ENCODE data around the gene RPS19. TPM values are rescaled to one million over a fixed set of nuclear protein-coding genes. Genes with fewer than 3 reads are reported as not detected.
"Not testable (repeated sequence)": the region's sequence is repeated elsewhere in the genome, so short reads cannot be mapped to it uniquely, and the experiment has no call there.

RPS19 gene
- total RNA-seq, 1 donor from 2014 or later: 898 TPM

DNA sequence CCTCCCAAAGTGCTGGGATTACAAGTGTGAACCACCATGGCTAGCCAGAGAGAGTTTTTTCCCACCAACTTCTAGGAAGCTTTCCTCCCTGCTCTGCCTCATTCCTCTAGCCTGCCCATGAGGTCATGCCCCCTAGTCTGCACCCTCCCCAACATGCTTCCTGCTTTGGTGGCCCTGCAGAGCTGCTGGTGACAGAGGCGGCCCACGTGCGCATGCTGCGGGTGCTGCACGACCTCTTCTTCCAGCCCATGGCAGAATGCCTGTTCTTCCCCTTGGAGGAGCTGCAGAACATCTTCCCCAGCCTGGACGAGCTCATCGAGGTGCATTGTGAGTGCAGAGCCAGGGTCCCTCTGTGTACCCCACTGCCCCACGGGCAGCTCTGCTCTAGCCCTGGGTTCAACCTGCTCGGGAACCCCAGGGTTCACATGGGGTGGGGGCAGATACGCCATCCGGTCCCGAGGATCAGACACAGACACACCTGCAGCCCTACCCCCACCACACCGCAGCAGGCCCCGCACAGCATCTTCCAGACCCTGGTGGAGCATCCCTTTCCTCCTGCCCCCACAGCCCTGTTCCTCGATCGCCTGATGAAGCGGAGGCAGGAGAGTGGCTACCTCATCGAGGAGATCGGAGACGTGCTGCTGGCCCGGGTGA lies 41.8 kb downstream of the RPS19 start:
- no peak for DNase-seq

DNA sequence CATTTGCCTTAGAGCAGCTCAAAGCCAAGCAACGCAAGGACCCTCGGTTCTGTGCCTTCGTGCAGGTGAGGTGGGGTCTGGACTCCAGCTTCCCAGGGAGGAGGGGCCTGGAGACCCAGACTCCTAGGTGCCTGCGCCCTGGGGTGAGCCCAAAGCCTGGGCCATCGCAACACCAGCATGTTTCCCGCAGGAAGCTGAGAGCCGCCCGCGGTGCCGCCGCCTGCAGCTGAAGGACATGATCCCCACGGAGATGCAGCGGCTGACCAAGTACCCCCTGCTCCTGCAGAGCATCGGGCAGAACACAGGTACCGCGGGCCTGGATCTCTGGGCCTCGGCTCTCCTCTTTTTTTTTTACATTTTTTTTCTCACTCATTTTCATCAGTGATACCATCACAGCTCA lies 42.5 kb downstream of the RPS19 start:
- no peak for DNase-seq

DNA sequence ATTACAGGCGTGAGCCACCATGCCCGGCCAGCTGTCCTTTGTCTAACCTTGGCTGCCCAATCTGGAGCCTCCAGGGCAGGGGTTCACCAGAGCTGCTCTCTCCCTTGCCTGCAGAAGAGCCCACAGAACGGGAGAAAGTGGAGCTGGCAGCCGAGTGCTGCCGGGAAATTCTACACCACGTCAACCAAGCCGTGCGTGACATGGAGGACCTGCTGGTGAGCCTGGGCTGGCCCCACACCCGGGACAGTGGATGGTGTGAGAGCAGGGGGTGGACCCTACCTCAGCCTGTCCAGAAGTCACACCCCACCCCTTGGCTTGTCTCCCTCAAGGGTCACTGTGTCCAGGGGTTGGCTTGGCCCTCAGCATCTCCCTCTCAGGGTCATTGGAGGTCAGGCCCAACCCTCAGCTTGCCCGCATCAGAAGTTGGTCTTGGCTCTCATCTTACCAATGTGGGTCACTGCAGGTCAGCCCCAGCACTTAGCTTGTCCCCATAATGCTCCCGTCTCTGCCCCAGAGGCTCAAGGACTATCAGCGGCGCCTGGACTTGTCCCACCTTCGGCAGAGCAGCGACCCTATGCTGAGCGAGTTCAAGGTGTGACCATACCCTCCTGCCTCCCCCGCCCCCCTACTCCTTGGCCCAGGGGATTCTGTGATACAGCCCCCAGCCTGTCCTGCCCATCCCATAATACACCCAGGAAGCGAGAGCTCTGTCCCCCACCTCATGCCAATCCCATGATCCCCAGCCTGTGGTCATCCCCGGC lies 43.3 kb downstream of the RPS19 start:
- no peak for DNase-seq

DNA sequence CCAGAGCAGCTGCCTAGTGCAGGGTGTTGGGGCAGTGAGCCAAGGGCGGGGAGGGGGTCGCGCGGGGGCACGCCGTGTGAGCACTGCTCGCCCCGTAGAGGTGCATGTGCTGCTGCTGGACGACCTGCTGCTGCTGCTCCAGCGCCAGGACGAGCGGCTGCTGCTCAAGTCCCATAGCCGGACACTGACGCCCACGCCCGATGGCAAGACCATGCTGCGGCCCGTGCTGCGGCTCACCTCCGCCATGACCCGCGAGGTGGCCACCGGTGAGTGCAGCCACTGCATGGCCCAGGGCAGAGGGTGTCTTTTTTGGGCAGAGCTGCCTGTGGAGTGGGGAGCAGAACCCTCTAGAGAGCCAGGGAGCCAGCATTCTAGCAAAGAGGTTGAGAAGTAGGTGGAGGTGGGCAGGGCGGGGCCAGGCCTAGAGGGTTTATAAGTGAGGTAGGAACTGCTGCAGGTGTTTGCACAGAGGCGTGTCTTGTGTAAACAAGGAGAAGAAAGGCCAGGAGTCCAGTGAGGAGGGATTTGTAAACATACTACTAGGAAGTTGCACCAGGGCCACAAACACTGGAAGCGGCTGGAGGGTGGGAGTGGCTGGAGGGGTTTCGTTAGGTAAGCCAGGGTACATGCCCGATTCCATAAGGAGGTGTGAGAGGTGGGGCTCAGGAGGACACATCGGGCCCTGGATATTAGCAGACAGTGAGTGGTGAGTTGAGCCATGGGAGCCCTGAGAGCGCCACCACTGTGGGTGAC lies 44.2 kb downstream of the RPS19 start:
- DNase-seq: no peak

DNA sequence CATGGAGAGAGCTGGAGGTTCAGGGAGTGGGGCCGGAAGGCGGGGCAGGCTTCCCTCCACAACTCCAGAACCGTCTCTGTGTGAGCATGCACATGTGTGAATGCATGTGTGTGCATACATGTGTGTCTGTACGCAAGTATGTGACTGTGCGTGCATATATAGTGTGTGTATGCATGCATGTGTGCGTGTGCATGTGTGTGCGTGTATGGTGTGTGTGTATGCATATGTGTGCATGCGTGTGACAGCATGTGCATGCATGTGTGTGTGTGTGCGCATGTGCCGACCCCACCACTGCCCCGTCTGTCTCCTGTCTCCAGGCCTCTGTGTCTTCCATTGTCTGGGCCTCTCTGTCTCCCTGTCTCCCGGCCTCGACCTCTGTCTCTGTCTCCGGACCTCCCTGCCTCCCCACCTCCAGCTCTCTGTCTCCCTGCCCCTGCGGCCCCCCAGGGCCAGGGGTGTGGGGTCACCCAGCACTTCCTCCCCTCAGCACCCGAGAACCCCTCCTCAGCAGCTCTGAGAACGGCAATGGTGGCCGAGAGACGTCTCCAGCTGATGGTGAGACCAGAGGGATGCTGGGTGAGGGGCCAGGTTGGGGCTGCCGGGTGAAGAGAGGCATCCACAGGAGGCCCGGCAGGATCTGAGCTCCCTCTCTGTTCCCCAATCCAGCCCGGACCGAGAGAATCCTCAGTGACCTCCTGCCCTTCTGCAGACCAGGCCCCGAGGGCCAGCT lies 45.4 kb downstream of the RPS19 start:
- no peak for DNase-seq

DNA sequence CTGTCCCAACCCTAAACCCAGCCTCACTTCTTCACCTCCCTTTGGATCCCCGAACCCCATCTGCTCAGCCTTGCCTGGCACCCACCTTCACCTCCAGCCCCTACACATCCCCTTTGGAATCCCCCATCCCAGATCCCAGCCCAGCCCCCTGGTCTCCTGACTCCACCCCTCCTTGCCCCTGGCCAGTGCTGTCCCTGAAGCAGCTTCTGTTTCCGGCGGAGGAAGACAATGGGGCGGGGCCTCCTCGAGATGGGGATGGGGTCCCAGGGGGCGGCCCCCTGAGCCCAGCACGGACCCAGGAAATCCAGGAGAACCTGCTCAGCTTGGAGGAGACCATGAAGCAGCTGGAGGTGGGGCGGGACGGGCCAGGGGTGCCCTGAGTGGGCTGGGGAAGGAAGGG lies 46.2 kb downstream of the RPS19 start:
- DNase-seq: no peak

DNA sequence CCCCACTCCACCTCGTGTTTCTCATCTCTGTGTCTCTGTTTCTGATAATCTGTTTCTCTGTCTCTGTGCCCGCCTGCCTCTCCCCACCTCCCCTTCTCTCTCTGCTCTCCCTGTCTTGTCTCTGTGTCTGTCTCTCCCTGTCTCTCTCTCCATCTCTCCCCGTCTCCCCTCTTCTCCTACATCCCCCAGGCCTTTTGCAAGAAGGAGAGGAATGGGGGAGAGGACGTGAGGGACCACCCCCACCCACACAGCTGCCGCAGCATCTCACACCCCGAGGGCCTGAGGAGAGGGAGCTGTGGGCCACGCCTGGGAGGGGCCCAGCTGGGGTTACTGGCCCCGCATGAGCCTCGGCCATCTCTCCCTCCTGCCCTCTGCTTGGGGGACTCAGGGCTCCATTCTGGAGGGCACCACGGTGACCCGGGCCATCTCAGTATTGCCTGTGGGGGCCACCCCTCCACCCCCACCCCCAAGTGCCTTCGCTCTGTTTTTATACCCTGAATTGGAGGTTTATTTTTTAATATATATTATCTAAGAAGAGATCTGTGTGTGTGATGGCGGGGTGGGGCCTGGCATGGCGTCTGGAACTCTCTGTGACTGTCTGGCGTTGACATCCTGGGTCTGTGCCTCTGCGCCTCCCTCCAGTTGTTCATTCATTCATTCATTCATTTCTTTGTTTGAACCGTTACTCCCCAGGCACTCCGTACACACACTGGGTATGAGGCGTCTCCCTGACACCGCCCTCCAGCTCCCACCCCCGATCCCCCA lies 47.0 kb downstream of the RPS19 start:
- no peak for DNase-seq

DNA sequence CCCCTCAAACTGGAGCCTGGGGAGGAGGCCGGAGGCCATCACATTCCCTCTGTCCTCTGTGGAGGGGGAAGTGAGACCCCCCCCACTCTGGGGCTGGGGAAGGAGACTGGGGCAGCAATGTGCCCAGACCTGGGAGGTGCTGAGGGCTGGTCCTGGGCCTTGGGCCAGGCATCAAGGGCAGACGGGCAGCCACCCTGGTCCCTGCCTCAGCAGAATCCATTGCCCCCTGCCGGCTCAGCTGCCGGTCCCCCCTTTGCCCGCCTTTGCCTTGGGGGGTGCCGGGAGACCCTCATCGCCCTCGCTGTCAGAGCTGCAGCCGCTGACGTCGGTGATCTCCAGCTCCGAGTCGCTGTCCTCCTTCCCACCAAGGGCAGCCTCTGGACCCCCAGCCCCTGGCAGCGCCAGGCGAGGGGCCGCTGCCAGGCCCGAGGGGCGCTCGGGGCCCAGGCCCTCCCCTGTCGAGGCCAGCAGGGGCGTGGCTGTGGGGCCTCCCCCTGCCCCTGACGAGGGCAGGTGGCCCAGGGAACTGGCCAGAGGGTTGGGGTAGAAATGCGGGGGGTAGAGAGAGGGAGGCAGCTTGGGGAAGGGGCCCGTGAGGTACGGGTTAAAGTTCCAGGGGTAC lies 48.0 kb downstream of the RPS19 start:
- no peak for DNase-seq

DNA sequence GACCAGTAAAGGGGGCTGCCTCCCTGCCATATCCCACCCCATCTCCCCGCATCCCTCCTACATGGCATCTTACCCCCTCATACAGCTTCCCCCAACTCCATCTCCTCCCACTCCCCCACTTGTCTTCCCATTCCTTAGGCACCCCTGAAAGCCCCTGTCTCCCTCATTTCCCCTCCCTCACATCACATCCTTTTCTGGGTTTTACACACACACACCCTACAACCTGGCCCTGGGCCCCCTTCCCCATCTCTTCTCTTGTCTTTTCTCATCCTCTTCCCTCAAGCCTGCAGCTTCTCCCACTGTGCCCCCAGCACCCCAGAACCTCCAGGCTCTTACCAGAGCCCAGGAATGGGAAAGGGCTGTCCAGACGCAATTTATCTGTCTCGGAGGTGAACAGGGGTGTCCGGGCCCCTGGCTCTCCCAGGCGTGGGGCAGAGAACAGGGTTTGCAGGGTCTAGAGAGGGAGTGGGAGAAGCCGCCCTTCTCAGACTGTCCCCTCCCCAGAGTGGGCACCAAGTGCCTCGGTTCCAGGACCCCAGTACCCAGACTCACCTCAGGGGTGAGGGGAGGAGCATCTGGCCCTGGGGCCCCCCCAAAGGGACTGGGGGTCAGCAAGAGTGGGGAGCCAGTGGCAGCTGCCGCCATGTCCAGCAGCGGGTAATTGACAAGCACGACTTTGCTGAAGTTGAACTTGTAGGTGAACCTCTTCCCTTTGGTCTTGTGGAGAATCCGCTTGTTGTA lies 48.8 kb downstream of the RPS19 start:
- DNase-seq: no peak

DNA sequence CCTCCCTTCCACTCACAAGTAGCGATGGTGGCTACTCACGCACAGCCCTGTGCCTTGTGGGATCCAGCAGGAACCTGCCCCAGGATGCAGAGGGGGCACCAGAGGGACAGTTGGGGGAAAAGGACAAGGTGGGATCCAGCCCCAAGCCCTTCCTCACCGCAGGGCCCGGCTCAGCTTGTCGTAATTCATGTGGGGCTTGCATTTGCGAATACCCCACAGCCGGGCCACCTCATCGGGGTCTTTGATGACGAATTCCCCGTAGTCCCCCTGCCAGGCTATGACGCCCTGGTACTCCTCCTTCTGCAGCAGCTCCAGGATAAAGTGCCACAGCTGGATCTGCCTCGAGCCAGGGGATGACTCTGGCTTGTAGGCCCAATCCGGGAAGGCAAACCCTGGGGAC lies 49.7 kb downstream of the RPS19 start:
- DNase-seq: no peak

DNA sequence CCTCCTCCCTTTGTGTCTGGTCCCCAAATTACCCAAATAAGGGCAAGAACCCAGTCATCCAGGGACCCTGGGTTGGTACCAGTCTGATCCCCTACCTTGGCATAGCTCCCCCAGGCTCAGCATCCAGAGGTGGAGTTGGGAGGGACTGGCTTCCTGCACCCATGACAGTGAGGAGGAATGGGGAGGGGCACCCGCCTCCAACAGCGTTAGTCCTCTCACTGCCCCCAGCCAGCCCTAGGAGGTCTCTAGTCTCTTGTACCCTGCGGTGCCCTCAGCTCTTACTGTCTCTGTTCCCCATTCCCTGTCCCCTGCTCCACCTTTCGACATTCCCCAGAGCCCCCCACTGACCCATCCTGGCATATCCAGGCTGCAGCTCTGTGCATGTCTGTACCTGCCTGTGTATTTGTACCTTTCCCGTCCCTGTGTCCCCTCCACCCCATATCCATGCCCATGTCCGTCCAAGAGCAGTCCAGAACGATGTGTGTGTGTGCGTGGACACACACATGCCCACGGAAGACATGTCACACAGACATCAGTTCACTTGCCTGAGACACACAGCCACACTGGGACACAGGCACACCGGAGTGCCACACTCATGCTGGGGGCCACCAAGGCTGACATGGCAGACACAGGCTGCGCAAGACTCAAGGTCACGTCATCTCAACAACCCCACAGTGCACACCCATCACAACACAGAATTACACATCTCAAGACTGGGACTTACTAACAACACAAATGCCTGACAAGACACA lies 50.4 kb downstream of the RPS19 start:
- DNase-seq: no peak

DNA sequence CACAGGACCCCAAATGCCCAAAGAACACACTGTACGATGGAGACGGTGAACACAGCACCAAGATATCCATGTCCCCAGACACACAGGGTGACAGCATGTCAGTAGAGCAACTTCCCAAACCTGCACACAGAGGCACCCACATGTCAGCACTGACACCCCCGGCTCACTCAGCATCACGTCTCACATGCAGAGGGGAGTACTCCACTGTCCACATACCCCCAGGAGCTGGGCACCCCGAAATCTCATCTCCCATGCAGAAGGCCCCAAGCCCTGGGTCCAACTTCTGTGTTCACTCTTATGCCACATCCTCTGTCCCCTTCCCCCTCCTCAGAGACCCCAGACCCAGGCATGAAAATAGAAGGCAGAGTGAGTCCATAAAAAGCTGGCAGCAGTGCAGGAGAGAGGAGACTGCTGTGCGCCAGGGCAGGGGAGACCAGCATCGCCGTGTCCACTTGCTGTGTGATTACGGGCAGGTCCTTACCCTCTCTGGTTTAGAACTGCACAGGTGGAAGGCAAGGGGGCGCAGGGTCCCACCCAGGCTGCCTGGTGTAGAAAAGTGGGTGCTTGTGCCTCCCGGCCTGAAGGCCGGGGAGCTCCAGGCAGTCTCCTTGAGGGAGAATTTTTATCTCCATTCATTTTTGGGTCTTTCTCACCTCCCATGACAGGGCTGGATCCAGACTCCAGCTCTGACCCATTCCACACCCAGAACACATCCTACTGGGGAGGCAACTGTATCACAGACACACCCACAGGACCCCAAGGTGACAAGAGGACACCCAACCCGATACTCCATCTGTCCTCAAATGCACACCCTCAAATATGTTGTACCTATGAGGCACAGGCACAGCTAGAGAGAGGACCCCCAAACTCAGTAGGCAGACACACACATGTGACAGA lies 51.2 kb downstream of the RPS19 start:
- no peak for DNase-seq

DNA sequence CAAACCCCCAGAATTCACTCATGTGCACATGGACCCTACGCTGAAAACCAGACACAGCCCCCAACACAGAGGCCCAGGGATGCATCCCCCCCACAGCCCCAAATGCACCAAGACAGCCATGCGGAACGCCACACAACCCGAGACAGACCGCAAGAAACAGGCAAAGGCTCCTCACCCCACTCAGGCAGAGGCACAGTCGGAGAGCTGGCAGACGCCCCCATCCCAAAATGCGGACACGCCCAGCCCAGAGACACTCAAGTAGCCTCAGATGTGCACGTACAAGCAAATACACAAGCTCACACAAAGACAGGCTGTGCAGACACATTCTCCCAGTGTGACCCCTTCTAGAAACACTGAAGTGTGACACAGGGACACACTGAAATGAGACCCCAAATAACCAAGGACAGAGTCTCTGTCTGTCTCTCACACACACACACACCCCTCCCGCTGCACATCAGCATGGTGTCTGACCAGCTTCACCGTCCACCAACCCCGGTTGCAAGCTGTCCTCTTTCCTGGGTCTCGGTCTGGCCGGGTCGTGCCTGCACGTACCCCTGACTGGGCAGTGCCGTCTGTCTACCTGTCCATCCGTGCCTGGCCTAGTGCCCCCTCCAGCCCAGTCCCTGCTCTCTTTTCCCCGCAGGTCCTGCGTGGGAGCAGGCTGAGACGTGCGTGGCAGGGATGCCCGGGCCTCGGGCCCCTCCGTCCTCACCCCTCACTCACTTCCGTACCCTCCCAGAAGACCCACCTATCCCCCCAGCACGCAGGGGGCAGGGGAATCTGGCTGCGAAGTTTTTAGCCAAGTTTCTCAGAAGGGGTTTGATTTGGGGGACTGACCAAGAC lies 52.1 kb downstream of the RPS19 start:
- DNase-seq: no peak

DNA sequence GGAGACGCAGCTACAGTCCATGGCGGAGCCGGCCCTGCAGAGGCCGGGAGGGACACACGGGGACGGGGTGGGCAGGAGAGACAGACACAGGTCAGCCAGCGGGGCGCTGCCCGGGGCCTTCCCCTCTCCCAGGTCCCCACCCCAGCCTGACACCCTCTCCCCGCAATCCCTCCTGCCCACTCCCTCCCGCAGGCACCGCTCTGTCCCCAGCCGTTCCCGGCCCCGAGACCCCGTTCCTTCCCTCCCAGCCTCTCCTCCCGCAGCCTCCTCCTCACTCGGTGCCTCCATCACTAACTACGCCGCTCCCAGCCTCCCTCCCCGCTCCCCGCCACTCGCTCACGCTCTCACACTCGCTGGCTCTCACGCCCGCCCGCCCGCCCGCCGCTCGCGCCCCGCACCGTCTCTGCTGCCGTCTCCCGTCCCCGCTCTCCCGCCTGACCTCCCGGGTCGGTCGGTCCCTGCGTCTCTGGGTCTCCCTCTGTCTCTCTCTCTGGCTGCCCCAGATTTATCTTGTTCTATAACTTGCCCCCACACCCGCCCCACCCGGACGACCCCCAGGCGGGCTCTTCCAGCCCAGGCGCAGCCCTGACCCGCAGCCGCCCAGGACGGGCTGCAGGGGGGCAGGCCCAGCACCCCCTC lies 53.0 kb downstream of the RPS19 start:
- DNase-seq: no peak

DNA sequence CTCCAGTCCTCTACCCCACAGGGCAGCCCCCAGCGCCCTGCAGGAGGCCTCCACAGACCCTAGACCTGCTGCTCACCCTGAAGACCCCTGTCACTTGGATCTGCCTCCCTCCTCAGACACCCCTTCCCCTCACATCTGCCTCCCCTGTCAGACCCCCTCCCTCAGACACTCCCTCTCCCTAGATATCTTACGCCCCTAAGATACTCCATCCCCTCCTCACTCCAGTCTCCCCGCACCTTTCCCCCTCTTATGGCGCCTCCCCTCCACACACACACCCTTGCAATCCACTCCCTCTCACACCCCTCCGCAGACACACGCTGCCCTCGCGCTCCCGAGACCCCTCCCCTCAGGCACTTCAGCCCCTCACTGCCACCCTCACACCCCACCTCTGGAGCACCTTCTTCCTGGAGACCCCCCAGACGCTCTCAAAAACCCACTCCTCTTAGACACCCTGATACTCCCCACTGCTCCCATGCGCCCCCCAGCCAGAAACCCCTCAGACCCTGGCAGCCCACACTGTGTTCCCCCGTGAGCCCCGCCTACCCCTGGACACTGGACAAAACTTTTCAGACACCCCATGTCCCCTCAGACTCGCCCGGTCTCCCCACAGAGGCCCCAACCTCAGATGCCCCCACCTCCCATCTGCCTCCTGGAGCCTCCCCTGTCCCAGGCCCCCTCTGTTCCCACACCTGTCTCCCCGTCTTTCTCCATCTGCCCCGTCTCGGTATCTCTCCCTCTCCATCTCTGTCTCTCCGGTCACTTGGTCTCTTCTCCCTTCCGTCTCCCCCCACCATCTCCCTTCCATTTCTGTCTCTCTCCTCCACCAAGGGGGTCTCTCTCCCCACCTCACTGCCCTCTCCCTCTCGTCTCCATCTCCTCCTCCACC lies 53.7 kb downstream of the RPS19 start:
- no peak for DNase-seq

DNA sequence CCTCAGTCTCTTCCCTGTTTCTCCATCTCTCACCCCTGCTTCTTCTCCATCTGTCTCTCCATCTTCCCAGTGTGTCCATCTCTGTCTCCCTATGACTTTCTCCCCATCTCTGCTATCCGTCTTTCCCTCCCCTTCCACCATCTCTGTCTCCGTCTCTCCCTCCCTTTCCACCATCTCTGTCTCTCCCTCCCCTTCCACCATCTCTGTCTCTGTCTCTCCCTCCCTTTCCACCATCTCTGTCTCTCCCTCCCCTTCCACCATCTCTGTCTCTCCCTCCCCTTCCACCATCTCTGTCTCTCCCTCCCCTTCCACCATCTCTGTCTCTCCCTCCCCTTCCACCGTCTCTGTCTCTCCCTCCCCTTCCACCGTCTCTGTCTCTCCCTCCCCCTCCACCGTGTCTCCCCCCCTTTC lies 54.4 kb downstream of the RPS19 start:
- DNase-seq: not testable (repeated sequence)

Measured in tongue (tissue), 2 donors.